K562 (cell line): ENCODE data around the gene LAMB3. TPM values are rescaled to one million over a fixed set of nuclear protein-coding genes. Genes with fewer than 3 reads are reported as not detected.

Experiments used
- BACH1 ChIP-seq: fragments of 200-800 bp; sonication (Bioruptor generic); IDR thresholded peaks from 2 replicates; pipeline ENCODE4 v1.6.1; 2016; ENCODE audit warnings: missing genetic modification characterization, missing compliant biosample characterization
- ERF ChIP-seq: fragments of 450-650 bp; formaldehyde crosslinking; IDR thresholded peaks from 2 replicates; pipeline ENCODE4 v1.4.0; 2020; ENCODE audit warnings: mild to moderate bottlenecking, mixed read lengths
- FOXM1 ChIP-seq, 2 experiments: fragments of 450-650 bp in 1 of 2; sonication (generic) in 1 of 2; formaldehyde crosslinking in 1 of 2; IDR thresholded peaks; 2 replicates each; pipeline versions ENCODE4 v1.6.1 to v1.9.0; 2017 to 2022; ENCODE audit warnings: low read depth in 2 of 2, mild to moderate bottlenecking in 2 of 2, missing genetic modification reagents in 1 of 2, moderate library complexity in 1 of 2
- ILF3 ChIP-seq: fragments of 450-650 bp; IDR thresholded peaks from 2 replicates; pipeline ENCODE4 v1.6.1; 2018; ENCODE audit warnings: antibody characterized with exemption, mild to moderate bottlenecking, moderate library complexity, borderline replicate concordance
- JUN ChIP-seq, 2 experiments: sonication (generic) in 1 of 2; formaldehyde crosslinking in 1 of 2; IDR thresholded peaks; 2 replicates each; pipeline versions ENCODE4 v1.6.1 to v1.8.0; 2012 to 2022; ENCODE audit warnings: borderline replicate concordance in 2 of 2, mild to moderate bottlenecking in 2 of 2, improper control_type of control experiment in 1 of 2, low read depth in 1 of 2, low read length in 1 of 2, missing genetic modification reagents in 1 of 2
- MAX ChIP-seq: sonication (generic); formaldehyde crosslinking; IDR thresholded peaks from 2 replicates; pipeline ENCODE4 v1.9.0; 2022; ENCODE audit warnings: mild to moderate bottlenecking, missing genetic modification reagents
- SMARCE1 ChIP-seq: fragments of 450-650 bp; IDR thresholded peaks from 2 replicates; pipeline ENCODE4 v1.7.1; 2016; ENCODE audit warnings: mild to moderate bottlenecking
- TAL1 ChIP-seq: fragments of 450-650 bp; IDR thresholded peaks from 2 replicates; pipeline ENCODE4 v1.6.1; 2016; ENCODE audit warnings: mild to moderate bottlenecking
- TGIF2 ChIP-seq: sonication (generic); formaldehyde crosslinking; IDR thresholded peaks from 2 replicates; pipeline ENCODE4 v1.8.1; 2022; ENCODE audit warnings: mild to moderate bottlenecking, missing genetic modification reagents, moderate library complexity
- THAP12 ChIP-seq: fragments of 250-450 bp; sonication (Bioruptor Pico); IDR thresholded peaks from 2 replicates; pipeline ENCODE4 v1.9.0; 2021; ENCODE audit warnings: mild to moderate bottlenecking, inconsistent platforms
- YY1 ChIP-seq, 3 experiments: IDR thresholded peaks; 2 replicates each; pipeline ENCODE4 v1.6.1; 2011; ENCODE audit warnings: low read length in 2 of 3, mild to moderate bottlenecking in 2 of 3, moderate library complexity in 2 of 3, borderline replicate concordance in 1 of 3, control low read depth in 1 of 3, low read depth in 1 of 3; ENCODE audit not compliant: insufficient read depth in 3 of 3, insufficient replicate concordance in 2 of 3, control insufficient read depth in 1 of 3, insufficient read length in 1 of 3; ENCODE audit errors: extremely low read depth in 1 of 3
- polyA plus RNA-seq, 8 experiments: library from polyadenylated mRNA; depleted of rRNA in 4 of 8; stranded (reverse) in 5 of 8; unstranded in 3 of 8; fragments of >200 nt; fragmentation: Nextera tagmentation in 2 of 8; fragmentation: Illumina TruSeq in 1 of 8; extraction: Ambion mirVana in 2 of 8; extraction: Trizol in 1 of 8; gene quantifications; 2 replicates each; pipeline versions ENCODE4 v1.2.1 to v1.2.3, GENCODE V29; 2011 to 2014; ENCODE audit warnings: inconsistent platforms in 1 of 8, missing spikeins in 1 of 8
- total RNA-seq, 7 experiments: library from RNA; depleted of rRNA in 6 of 7; stranded (reverse); fragments of >200 nt in 6 of 7; fragmentation: Illumina TruSeq in 2 of 7; extraction: Trizol in 2 of 7; gene quantifications; 2 replicates each; pipeline versions ENCODE4 v1.2.1 to v1.2.3, GENCODE V29; 2011 to 2021; ENCODE audit warnings: low replicate concordance in 1 of 7
- TF ChIP-seq, protein P1 (sequence below): fragments of 450-650 bp; IDR thresholded peaks from 2 replicates; pipeline ENCODE4 v1.6.1; 2016; ENCODE audit warnings: low read depth
- TF ChIP-seq, protein P2 (sequence below): fragments of 450-650 bp; formaldehyde crosslinking; IDR thresholded peaks from 2 replicates; pipeline ENCODE4 v1.4.0; 2020; ENCODE audit warnings: mild to moderate bottlenecking

LAMB3 gene
- total and polyA plus RNA-seq, 9 of the 15 experiments (the other 6 are each of a cell fraction or from before 2014, with no cell fraction given), result 0.08 to 1.3 (median 0.91) TPM

GRCh38 chr1:209648931-209649776 lies 3.1 kb downstream of the LAMB3 start (continued):
- TF ChIP-seq, protein P1, sequence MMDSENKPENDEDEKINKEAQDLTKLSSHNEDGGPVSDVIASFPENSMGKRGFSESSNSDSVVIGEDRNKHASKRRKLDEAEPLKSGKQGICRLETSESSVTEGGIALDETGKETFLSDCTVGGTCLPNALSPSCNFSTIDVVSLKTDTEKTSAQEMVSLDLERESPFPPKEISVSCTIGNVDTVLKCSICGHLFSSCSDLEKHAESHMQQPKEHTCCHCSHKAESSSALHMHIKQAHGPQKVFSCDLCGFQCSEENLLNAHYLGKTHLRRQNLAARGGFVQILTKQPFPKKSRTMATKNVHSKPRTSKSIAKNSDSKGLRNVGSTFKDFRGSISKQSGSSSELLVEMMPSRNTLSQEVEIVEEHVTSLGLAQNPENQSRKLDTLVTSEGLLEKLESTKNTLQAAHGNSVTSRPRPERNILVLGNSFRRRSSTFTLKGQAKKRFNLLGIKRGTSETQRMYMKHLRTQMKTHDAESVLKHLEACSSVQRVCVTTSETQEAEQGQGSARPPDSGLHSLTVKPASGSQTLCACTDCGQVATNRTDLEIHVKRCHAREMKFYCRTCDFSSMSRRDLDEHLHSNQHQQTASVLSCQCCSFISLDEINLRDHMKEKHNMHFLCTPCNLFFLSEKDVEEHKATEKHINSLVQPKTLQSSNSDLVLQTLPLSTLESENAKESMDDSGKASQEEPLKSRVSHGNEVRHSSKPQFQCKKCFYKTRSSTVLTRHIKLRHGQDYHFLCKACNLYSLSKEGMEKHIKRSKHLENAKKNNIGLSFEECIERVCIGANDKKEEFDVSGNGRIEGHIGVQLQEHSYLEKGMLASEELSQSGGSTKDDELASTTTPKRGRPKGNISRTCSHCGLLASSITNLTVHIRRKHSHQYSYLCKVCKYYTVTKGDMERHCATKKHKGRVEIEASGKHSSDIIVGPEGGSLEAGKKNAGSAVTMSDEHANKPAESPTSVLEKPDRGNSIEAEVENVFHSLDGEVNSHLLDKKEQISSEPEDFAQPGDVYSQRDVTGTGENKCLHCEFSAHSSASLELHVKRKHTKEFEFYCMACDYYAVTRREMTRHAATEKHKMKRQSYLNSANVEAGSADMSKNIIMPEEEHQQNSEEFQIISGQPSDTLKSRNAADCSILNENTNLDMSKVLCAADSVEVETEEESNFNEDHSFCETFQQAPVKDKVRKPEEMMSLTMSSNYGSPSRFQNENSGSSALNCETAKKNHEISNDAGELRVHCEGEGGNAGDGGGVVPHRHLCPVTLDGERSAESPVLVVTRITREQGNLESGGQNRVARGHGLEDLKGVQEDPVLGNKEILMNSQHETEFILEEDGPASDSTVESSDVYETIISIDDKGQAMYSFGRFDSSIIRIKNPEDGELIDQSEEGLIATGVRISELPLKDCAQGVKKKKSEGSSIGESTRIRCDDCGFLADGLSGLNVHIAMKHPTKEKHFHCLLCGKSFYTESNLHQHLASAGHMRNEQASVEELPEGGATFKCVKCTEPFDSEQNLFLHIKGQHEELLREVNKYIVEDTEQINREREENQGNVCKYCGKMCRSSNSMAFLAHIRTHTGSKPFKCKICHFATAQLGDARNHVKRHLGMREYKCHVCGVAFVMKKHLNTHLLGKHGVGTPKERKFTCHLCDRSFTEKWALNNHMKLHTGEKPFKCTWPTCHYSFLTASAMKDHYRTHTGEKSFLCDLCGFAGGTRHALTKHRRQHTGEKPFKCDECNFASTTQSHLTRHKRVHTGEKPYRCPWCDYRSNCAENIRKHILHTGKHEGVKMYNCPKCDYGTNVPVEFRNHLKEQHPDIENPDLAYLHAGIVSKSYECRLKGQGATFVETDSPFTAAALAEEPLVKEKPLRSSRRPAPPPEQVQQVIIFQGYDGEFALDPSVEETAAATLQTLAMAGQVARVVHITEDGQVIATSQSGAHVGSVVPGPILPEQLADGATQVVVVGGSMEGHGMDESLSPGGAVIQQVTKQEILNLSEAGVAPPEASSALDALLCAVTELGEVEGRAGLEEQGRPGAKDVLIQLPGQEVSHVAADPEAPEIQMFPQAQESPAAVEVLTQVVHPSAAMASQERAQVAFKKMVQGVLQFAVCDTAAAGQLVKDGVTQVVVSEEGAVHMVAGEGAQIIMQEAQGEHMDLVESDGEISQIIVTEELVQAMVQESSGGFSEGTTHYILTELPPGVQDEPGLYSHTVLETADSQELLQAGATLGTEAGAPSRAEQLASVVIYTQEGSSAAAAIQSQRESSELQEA, result no peak
- TF ChIP-seq TGIF2 (CRISPR knock-in tag), result no peak
- TF ChIP-seq ILF3, result no peak
- TF ChIP-seq FOXM1 (IDR thresholded peaks at IDR 0.05; ENCODE audit: low read depth), result no peak
- TF ChIP-seq FOXM1 (CRISPR knock-in tag; IDR thresholded peaks at IDR 0.05; ENCODE audit: low read depth), result no peak
- TF ChIP-seq BACH1, result peak; percentile 23; the same call in 1 of the 2 replicates
- no peak for TF ChIP-seq THAP12
- peak in 1 of 3 experiments; percentile 6 for TF ChIP-seq YY1 (IDR thresholded peaks at IDR 0.05; ENCODE audit: borderline replicate concordance in 1 of 3, control insufficient read depth in 1 of 3, extremely low read depth in 1 of 3, insufficient read depth in 3 of 3, insufficient read length in 1 of 3, insufficient replicate concordance in 2 of 3, low read depth in 1 of 3, low read length in 2 of 3)
- TF ChIP-seq, protein P2, sequence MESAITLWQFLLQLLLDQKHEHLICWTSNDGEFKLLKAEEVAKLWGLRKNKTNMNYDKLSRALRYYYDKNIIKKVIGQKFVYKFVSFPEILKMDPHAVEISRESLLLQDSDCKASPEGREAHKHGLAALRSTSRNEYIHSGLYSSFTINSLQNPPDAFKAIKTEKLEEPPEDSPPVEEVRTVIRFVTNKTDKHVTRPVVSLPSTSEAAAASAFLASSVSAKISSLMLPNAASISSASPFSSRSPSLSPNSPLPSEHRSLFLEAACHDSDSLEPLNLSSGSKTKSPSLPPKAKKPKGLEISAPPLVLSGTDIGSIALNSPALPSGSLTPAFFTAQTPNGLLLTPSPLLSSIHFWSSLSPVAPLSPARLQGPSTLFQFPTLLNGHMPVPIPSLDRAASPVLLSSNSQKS (CRISPR knock-in tag), result no peak
- TF ChIP-seq MAX (CRISPR knock-in tag), result no peak
- TF ChIP-seq SMARCE1, result peak; percentile 95
- no peak for TF ChIP-seq ERF (CRISPR knock-in tag)
- peak; percentile 43 for TF ChIP-seq TAL1
- peak; percentile 80 for TF ChIP-seq JUN (IDR thresholded peaks at IDR 0.05; ENCODE audit: borderline replicate concordance, low read depth, low read length)
- TF ChIP-seq JUN (CRISPR knock-in tag; IDR thresholded peaks at IDR 0.05; ENCODE audit: borderline replicate concordance), result no peak
